Endothelial cell (in vitro differentiated cells): ENCODE measurements around the gene MRPS9. TPM values are rescaled to one million over a fixed set of nuclear protein-coding genes. Genes with fewer than 3 reads are reported as not detected.
A peak's percentile ranks its signal among the peaks of the same experiment; 100 is the strongest.

Experiments used
- DNase-seq: peaks from one replicate; pipeline ENCODE4 v3.0.0; 2021; ENCODE audit warnings: low spot score
- H3K27ac Mint-ChIP-seq: one replicate; pipeline ENCODE4 v1.8.0; 2021; ENCODE audit warnings: mixed read lengths, inconsistent platforms; ENCODE audit not compliant: unreplicated experiment
- H3K27me3 Mint-ChIP-seq: one replicate; pipeline ENCODE4 v1.8.0; 2021; ENCODE audit warnings: mild to moderate bottlenecking, moderate library complexity, mixed read lengths, inconsistent platforms; ENCODE audit not compliant: unreplicated experiment
- H3K36me3 Mint-ChIP-seq: one replicate; pipeline ENCODE4 v1.8.0; 2021; ENCODE audit warnings: mild to moderate bottlenecking, low read depth, mixed read lengths, inconsistent platforms; ENCODE audit not compliant: unreplicated experiment
- H3K4me1 Mint-ChIP-seq: one replicate; pipeline ENCODE4 v1.8.0; 2021; ENCODE audit warnings: mild to moderate bottlenecking, mixed read lengths, inconsistent platforms; ENCODE audit not compliant: unreplicated experiment
- H3K4me3 Mint-ChIP-seq: one replicate; pipeline ENCODE4 v1.8.0; 2021; ENCODE audit warnings: mild to moderate bottlenecking, mixed read lengths, inconsistent platforms; ENCODE audit not compliant: unreplicated experiment
- H3K9me3 Mint-ChIP-seq: one replicate; pipeline ENCODE4 v1.8.0; 2021; ENCODE audit warnings: mixed read lengths, inconsistent platforms; ENCODE audit not compliant: unreplicated experiment
- CTCF ChIP-seq: fragments of 200-600 bp; sonication (generic); IDR thresholded peaks from one replicate; pipeline ENCODE4 v1.5.0; 2021; ENCODE audit warnings: antibody characterized with exemption; ENCODE audit not compliant: unreplicated experiment
- total RNA-seq: library from RNA; stranded (reverse); fragmentation: NEBNext Ultra II Directional; extraction: Animal tissue kit (Norgen Biotek cat#: 25700); gene quantifications from one replicate; pipeline ENCODE4 v1.2.1, GENCODE V29; 2021; ENCODE audit not compliant: unreplicated experiment

The MRPS9 gene
- total RNA-seq, 1 donor from 2014 or later = 27.3 TPM

GRCh38 chr2:105143094-105143466 is 105.2 kb downstream of the MRPS9 start:
- DNase-seq = no peak
- Mint-ChIP-seq H3K36me3 (no peaks in the 10 kb centered on the region), H3K4me1 (peaks cover 3% of the 10 kb centered on the region), H3K4me3 (peak overlapping the region; percentile 92), H3K9me3 (no peaks in the 10 kb centered on the region), H3K27ac (no peak overlapping the region), H3K27me3 (peaks cover 17% of the 10 kb centered on the region)
- no peak for TF ChIP-seq CTCF

GRCh38 chr2:105143467-105144151 is 105.7 kb downstream of the MRPS9 start:
- no peaks in the 10 kb centered on the region for H3K36me3 Mint-ChIP-seq
- no peak for TF ChIP-seq CTCF
- H3K27ac Mint-ChIP-seq = no peak overlapping the region
- H3K9me3 Mint-ChIP-seq = no peaks in the 10 kb centered on the region
- peak overlapping the region; percentile 92 for H3K4me3 Mint-ChIP-seq
- H3K27me3 Mint-ChIP-seq = peaks cover 17% of the 10 kb centered on the region
- DNase-seq = peak; percentile 22
- peaks cover 3% of the 10 kb centered on the region for H3K4me1 Mint-ChIP-seq

- peak overlapping the region; percentile 91 for H3K4me3 Mint-ChIP-seq
- H3K27me3 Mint-ChIP-seq = peaks cover 15% of the 10 kb centered on the region
- H3K4me1 Mint-ChIP-seq = peaks cover 3% of the 10 kb centered on the region
- TF ChIP-seq CTCF = no peak
- no peak overlapping the region for H3K27ac Mint-ChIP-seq
- no peaks in the 10 kb centered on the region for H3K36me3 Mint-ChIP-seq
- no peak for DNase-seq
- H3K9me3 Mint-ChIP-seq = no peaks in the 10 kb centered on the region
These were observed 106.5 kb downstream of the MRPS9 start for GRCh38 chr2:105144152-105144940.

GRCh38 chr2:105144941-105145300 is 107.1 kb downstream of the MRPS9 start:
- no peak overlapping the region for H3K27ac Mint-ChIP-seq
- DNase-seq = no peak
- peaks cover 15% of the 10 kb centered on the region for H3K27me3 Mint-ChIP-seq
- no peaks in the 10 kb centered on the region for H3K36me3 Mint-ChIP-seq
- TF ChIP-seq CTCF = no peak
- no peaks in the 10 kb centered on the region for H3K9me3 Mint-ChIP-seq
- H3K4me1 Mint-ChIP-seq = peaks cover 3% of the 10 kb centered on the region
- peak overlapping the region; percentile 91 for H3K4me3 Mint-ChIP-seq

- no peak for DNase-seq
- Mint-ChIP-seq H3K9me3 (no peaks in the 10 kb centered on the region), H3K27me3 (peaks cover 8% of the 10 kb centered on the region), H3K36me3 (no peaks in the 10 kb centered on the region), H3K4me3 (no peak overlapping the region), H3K27ac (no peak overlapping the region), H3K4me1 (peaks cover 3% of the 10 kb centered on the region)
- no peak for TF ChIP-seq CTCF
These were observed 111.4 kb downstream of the MRPS9 start for GRCh38 chr2:105149272-105149671.
